HCT116 (cell line): ENCODE results near the gene PGA5. TPM values are rescaled to one million over a fixed set of nuclear protein-coding genes. Genes with fewer than 3 reads are reported as not detected.
A peak's percentile ranks its signal among the peaks of the same experiment; 100 is the strongest.
"Not testable (repeated sequence)": the region's sequence is repeated elsewhere in the genome, so short reads cannot be mapped to it uniquely, and the experiment has no call there.

Source experiments
- ATAC-seq: fragments of 200-7000 bp; cut with Tn5 transposase; 2 replicates; pipeline ENCODE4 v1.9.1; 2020; ENCODE audit warnings: mild to moderate bottlenecking, moderate library complexity
- BruUV-seq: library from RNA; stranded (reverse); fragments of 400-500 nt; replicated peaks from 2 replicates; lab custom pipeline; 2021; lab: Mats Ljungman, UMichigan
- CTCF ChIA-PET: fragments of 300-600 bp; sonication (Branson Sonifier 250); formaldehyde crosslinking; loops from one replicate; lab custom pipeline; 2021; ENCODE audit warnings: antibody characterized with exemption; lab: Charles Lee
- POLR2A ChIA-PET: fragments of 300-600, 350-600 bp; sonication (Branson Sonifier 250); formaldehyde crosslinking; loops from one replicate; lab custom pipeline; 2021; ENCODE audit warnings: antibody characterized with exemption; lab: Charles Lee
- RAD21 ChIA-PET, 2 experiments: fragments of 300-600 bp; sonication (Branson Sonifier 250); formaldehyde crosslinking; loops; one replicate each; lab custom pipeline; 2023; ENCODE audit warnings: low total read pairs in 2 of 2; ENCODE audit not compliant: uncharacterized antibody in 2 of 2, unreplicated experiment in 2 of 2, low non-redundant PET in 1 of 2; lab: Charles Lee
- DNase-seq: peaks from one replicate; pipeline ENCODE4 v3.0.0-alpha.2; 2010; ENCODE audit warnings: low read depth, low spot score
- H2AFZ ChIP-seq: fragments of 200-600 bp; shearing (Covaris generic), sonication (generic); 2 replicates; pipeline ENCODE4 v1.6.1; 2017; ENCODE audit warnings: low read depth, mixed run types, mixed read lengths, antibody characterized with exemption, low read length; ENCODE audit not compliant: poor library complexity, severe bottlenecking
- H3K27ac ChIP-seq: 2 replicates; pipeline ENCODE4 v1.5.1; 2012; ENCODE audit warnings: low read depth, low read length
- H3K27me3 ChIP-seq: fragments of 200-600 bp; sonication (generic); 2 replicates; pipeline ENCODE4 v1.6.1; 2016; ENCODE audit warnings: mixed run types, low read length, mixed read lengths; ENCODE audit not compliant: insufficient read depth
- H3K36me3 ChIP-seq, 2 experiments: fragments of 200-500 bp in 1 of 2; fragments of 200-600 bp in 1 of 2; sonication (Bioruptor generic) in 1 of 2; sonication (generic) in 1 of 2; 2 replicates each; pipeline versions ENCODE4 v1.5.1 to v1.6.1; 2014 to 2016; ENCODE audit warnings: low read length in 2 of 2, inconsistent platforms in 1 of 2, mixed read lengths in 1 of 2, mixed run types in 1 of 2; ENCODE audit not compliant: insufficient read depth in 2 of 2, control insufficient read depth in 1 of 2
- H3K4me1 ChIP-seq, 2 experiments: fragments of 200-600 bp in 1 of 2; sonication (generic) in 1 of 2; 2 replicates each; pipeline versions ENCODE4 v1.5.1 to v1.6.1; 2012 to 2017; ENCODE audit warnings: low read length in 2 of 2, inconsistent platforms in 1 of 2, mild to moderate bottlenecking in 1 of 2, mixed read lengths in 1 of 2, mixed run types in 1 of 2, moderate library complexity in 1 of 2; ENCODE audit not compliant: insufficient read depth in 2 of 2, control insufficient read depth in 1 of 2
- H3K4me2 ChIP-seq: fragments of 200-600 bp; sonication (generic); 2 replicates; pipeline ENCODE4 v1.6.1; 2017; ENCODE audit warnings: mixed run types, low read length, mixed read lengths
- H3K4me3 ChIP-seq, 2 experiments: fragments of 200-600 bp in 1 of 2; sonication (generic) in 1 of 2; replicated peaks in 1 of 2; 2 replicates each; pipeline ENCODE4 v1.5.1; 2011 to 2016; ENCODE audit warnings: low read length in 2 of 2, control low read depth in 1 of 2, low read depth in 1 of 2, mild to moderate bottlenecking in 1 of 2, mixed read lengths in 1 of 2, mixed run types in 1 of 2
- H3K79me2 ChIP-seq: fragments of 200-600 bp; sonication (generic); 2 replicates; pipeline ENCODE4 v1.6.1; 2017; ENCODE audit warnings: mild to moderate bottlenecking, mixed run types, low read length, moderate library complexity, mixed read lengths; ENCODE audit not compliant: insufficient read depth
- H3K9ac ChIP-seq: fragments of 200-600 bp; sonication (generic); 2 replicates; pipeline ENCODE4 v1.6.1; 2016; ENCODE audit warnings: low read length, mixed read lengths
- H3K9me2 ChIP-seq: fragments of 200-600 bp; sonication (generic), shearing (Covaris generic); 2 replicates; pipeline ENCODE4 v1.6.1; 2017; ENCODE audit warnings: mixed run types, mild to moderate bottlenecking, moderate library complexity; ENCODE audit not compliant: insufficient read depth
- H3K9me3 ChIP-seq, 2 experiments: fragments of 200-500 bp in 1 of 2; fragments of 200-600 bp in 1 of 2; sonication (Bioruptor generic) in 1 of 2; sonication (generic) in 1 of 2; 2 replicates each; pipeline ENCODE4 v1.6.1; 2014 to 2017; ENCODE audit warnings: low read length in 2 of 2, mixed read lengths in 2 of 2, inconsistent platforms in 1 of 2, low read depth in 1 of 2, mild to moderate bottlenecking in 1 of 2, mixed run types in 1 of 2, moderate library complexity in 1 of 2; ENCODE audit not compliant: control insufficient read depth in 1 of 2, insufficient read depth in 1 of 2
- H4K20me1 ChIP-seq: fragments of 200-600 bp; sonication (generic), shearing (Covaris generic); 2 replicates; pipeline ENCODE4 v1.6.1; 2017; ENCODE audit warnings: mixed run types, mild to moderate bottlenecking, moderate library complexity; ENCODE audit not compliant: insufficient read depth
- intact Hi-C: fragments of 100-400 bp; cut with micrococcal nuclease; formaldehyde crosslinking; loops from 2 replicates; pipeline ENCODE4 v1.10.0; 2022
- total RNA-seq: library from RNA; stranded (reverse); gene quantifications from one replicate; pipeline ENCODE4 v1.2.1, GENCODE V29; 2021; ENCODE audit not compliant: unreplicated experiment

The PGA5 gene
- total RNA-seq, 1 experiment from 2014 or later, result not detected

- POLR2A ChIA-PET, DNase-seq, BruUV-seq, H3K27ac ChIP-seq, H3K27me3 ChIP-seq, ATAC-seq, CTCF ChIA-PET, H3K4me1 ChIP-seq, H4K20me1 ChIP-seq, H3K4me3 ChIP-seq, intact Hi-C loops, H3K4me2 ChIP-seq, H3K9me2 ChIP-seq, RAD21 ChIA-PET, H3K9me3 ChIP-seq, H2AFZ ChIP-seq, H3K9ac ChIP-seq, H3K36me3 ChIP-seq, H3K79me2 ChIP-seq: not testable (repeated sequence)
Measured at GRCh38 chr11:61237130-61237529, 3.8 kb upstream of the PGA5 start.

GRCh38 chr11:61240288-61240687 lies 687 bp upstream of the PGA5 start:
- H3K9me2 ChIP-seq, H3K4me1 ChIP-seq, H3K4me2 ChIP-seq, H3K27me3 ChIP-seq, BruUV-seq, RAD21 ChIA-PET, H3K9me3 ChIP-seq, H3K27ac ChIP-seq, ATAC-seq, H3K36me3 ChIP-seq, H2AFZ ChIP-seq, H4K20me1 ChIP-seq, H3K79me2 ChIP-seq, intact Hi-C loops, POLR2A ChIA-PET, CTCF ChIA-PET, DNase-seq, H3K4me3 ChIP-seq, H3K9ac ChIP-seq: not testable (repeated sequence)

- H3K36me3 ChIP-seq, H3K4me3 ChIP-seq, ATAC-seq, intact Hi-C loops, H3K9me3 ChIP-seq, RAD21 ChIA-PET, H2AFZ ChIP-seq, CTCF ChIA-PET, H3K9me2 ChIP-seq, POLR2A ChIA-PET, DNase-seq, BruUV-seq, H3K9ac ChIP-seq, H3K27ac ChIP-seq, H3K4me2 ChIP-seq, H4K20me1 ChIP-seq, H3K4me1 ChIP-seq, H3K27me3 ChIP-seq, H3K79me2 ChIP-seq: not testable (repeated sequence)
Measured at GRCh38 chr11:61241526-61241925, 551 bp downstream of the PGA5 start.

GRCh38 chr11:61245284-61245964 lies 4.4 kb downstream of the PGA5 start:
- not testable (repeated sequence) for H3K9ac ChIP-seq
- ATAC-seq, result 0 out of 2 replicates have a peak, but pooled peaks have one; percentile 38

More at GRCh38 chr11:61245284-61245964, 4.4 kb downstream of the PGA5 start:
- H3K4me1 ChIP-seq, POLR2A ChIA-PET, H3K79me2 ChIP-seq, intact Hi-C loops, H3K27me3 ChIP-seq, H2AFZ ChIP-seq, DNase-seq, RAD21 ChIA-PET, H3K4me2 ChIP-seq, H3K9me3 ChIP-seq, H3K27ac ChIP-seq, H3K9me2 ChIP-seq, BruUV-seq, H3K36me3 ChIP-seq, H4K20me1 ChIP-seq, H3K4me3 ChIP-seq, CTCF ChIA-PET: not testable (repeated sequence)
